Kidney (tissue), 14 donors: ENCODE results near the gene MAGEA10. TPM values are rescaled to one million over a fixed set of nuclear protein-coding genes. Genes with fewer than 3 reads are reported as not detected.

Experiments
- DNase-seq, 5 donors: peaks; one replicate each; pipeline ENCODE4 v3.0.0-alpha.2; 2013 to 2020
- FAIRE-seq: peaks from 2 replicates; lab custom pipeline; 2012; peaks lifted over from hg19 to GRCh38; lab: Jason Lieb, UNC
- H3K27ac ChIP-seq, 2 donors: one replicate each; pipeline ENCODE4 v1.7.0; 2013; ENCODE audit warnings: low read depth in 2 of 2, low read length in 2 of 2, inconsistent platforms in 1 of 2
- H3K27me3 ChIP-seq: one replicate; pipeline ENCODE4 v1.7.1; 2013; ENCODE audit warnings: low read length, inconsistent platforms; ENCODE audit not compliant: control insufficient read depth, insufficient read depth
- H3K36me3 ChIP-seq, 3 donors: one replicate each; pipeline versions ENCODE4 v1.7.0 to v1.7.1; 2013; ENCODE audit warnings: low read length in 3 of 3, control low read depth in 1 of 3, inconsistent platforms in 1 of 3; ENCODE audit not compliant: insufficient read depth in 3 of 3, control insufficient read depth in 2 of 3
- H3K4me1 ChIP-seq, 3 donors: one replicate each; pipeline versions ENCODE4 v1.7.0 to v1.7.1; 2013; ENCODE audit warnings: low read length in 3 of 3, inconsistent platforms in 1 of 3, low read depth in 1 of 3; ENCODE audit not compliant: control insufficient read depth in 2 of 3, insufficient read depth in 2 of 3
- H3K4me3 ChIP-seq, 3 donors: one replicate each; pipeline versions ENCODE4 v1.7.0 to v1.8.1; 2013; ENCODE audit warnings: low read length in 3 of 3, control low read depth in 1 of 3, inconsistent platforms in 1 of 3
- H3K9ac ChIP-seq, 3 donors: one replicate each; pipeline versions ENCODE4 v1.7.0 to v1.7.1; 2013; ENCODE audit warnings: low read length in 3 of 3, control low read depth in 1 of 3, inconsistent platforms in 1 of 3
- H3K9me3 ChIP-seq, 3 donors: one replicate each; pipeline versions ENCODE4 v1.7.0 to v1.7.1; 2013; ENCODE audit warnings: low read length in 3 of 3, control low read depth in 1 of 3, inconsistent platforms in 1 of 3; ENCODE audit not compliant: control insufficient read depth in 2 of 3, insufficient read depth in 1 of 3
- CTCF ChIP-seq: IDR thresholded peaks from 3 replicates; pipeline ENCODE4 v1.5.1; 2012; ENCODE audit warnings: mild to moderate bottlenecking, moderate library complexity, borderline replicate concordance; ENCODE audit not compliant: insufficient read depth; ENCODE audit errors: extremely low read depth
- intact Hi-C: fragments of 100-400 bp; cut with DNase I; formaldehyde crosslinking; loops from one replicate; pipeline ENCODE4 v1.11.1; 2022
- polyA plus RNA-seq: library from polyadenylated mRNA; stranded (reverse); fragments of 350-450 nt; fragmentation: Illumina TruSeq; extraction: RNeasy Lipid Tissue Mini Kit (QIAGEN cat#74804); gene quantifications from one replicate; pipeline ENCODE4 v1.2.3, GENCODE V29; 2014; ENCODE audit warnings: low read depth, low replicate concordance; ENCODE audit not compliant: insufficient read depth
- total RNA-seq: library from RNA; stranded (reverse); fragmentation: NEBNext Ultra II Directional; extraction: Animal tissue kit (Norgen Biotek cat#: 25700); gene quantifications from one replicate; pipeline ENCODE4 v1.2.1, GENCODE V29; 2021
- donor health status: control.
- donor health status: control.
- donor health status: control.
- donor health status: control.
- donor health status: control.
- donor health status: DM: yes; HTN: yes; CAD: no.
- donor health status: Normal renal cell carcinoma (clear cell type).

MAGEA10 gene
- total and polyA plus RNA-seq, 2 donors from 2014 or later, result not detected

DNA sequence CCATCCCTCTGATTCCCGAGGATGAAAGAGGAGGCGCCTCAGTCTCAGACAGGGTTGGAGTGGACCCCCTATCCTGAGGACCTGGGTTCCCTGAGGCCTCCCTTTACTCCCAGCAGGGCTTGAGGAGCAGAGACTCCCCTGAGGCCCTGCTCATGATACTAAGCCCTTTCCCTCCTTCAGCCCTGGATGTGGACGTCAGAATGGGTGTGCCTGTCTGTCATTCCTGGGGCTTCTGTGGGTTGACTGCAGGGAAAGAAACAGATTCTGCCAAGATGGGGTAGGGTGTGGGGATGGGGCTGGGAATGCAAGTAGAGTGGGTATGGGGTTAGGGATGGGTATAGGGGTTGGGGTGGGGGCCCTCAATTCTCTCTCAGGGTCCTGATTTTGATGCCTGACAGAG, 21.1 kb downstream of the MAGEA10 start:
- Histone ChIP-seq H3K9me3 (no peaks in the 10 kb centered on the region), H3K36me3 (no peaks in the 10 kb centered on the region), H3K9ac (no peak overlapping the region), H3K27ac (no peak overlapping the region), H3K27me3 (no peaks in the 10 kb centered on the region), H3K4me3 (no peak overlapping the region), H3K4me1 (no peaks in the 10 kb centered on the region)
- FAIRE-seq, result no peak
- DNase-seq, result no peak
- intact Hi-C loops, result no loop called here
- TF ChIP-seq CTCF, result no peak

- no peak for FAIRE-seq
- intact Hi-C loops, result no loop called here
These were observed 29.9 kb downstream of the MAGEA10 start for GRCh38 chrX:152108527-152108926.

DNA sequence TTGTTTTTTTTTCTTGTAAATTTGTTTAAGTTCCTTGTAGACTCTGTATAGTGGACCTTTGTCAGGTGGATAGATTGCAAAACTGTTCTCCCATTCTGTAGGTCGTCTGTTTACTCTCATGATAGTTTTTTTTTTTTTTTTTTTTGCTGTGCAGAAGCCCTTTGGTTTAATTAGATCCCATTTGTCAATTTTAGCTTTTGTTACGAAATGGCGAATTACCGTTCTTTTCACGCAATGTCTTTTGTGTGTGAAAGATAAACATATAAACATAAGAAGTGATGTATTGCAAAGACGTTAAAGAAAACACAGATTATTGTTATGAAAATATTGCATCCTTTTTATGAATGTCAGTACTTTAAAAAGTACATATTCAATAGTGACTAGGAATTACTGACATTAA, 34.5 kb downstream of the MAGEA10 start:
- TF ChIP-seq CTCF, result no peak

More at GRCh38 chrX:152108527-152108926, 29.9 kb downstream of the MAGEA10 start:
- Histone ChIP-seq H3K9ac (no peak overlapping the region), H3K27me3 (no peaks in the 10 kb centered on the region), H3K36me3 (no peaks in the 10 kb centered on the region), H3K4me1 (no peaks in the 10 kb centered on the region), H3K27ac (no peak overlapping the region), H3K9me3 (no peaks in the 10 kb centered on the region), H3K4me3 (no peak overlapping the region)
- no peak for TF ChIP-seq CTCF
- no peak for DNase-seq

GRCh38 chrX:152086141-152086540, 52.2 kb downstream of the MAGEA10 start:
- H3K4me3 ChIP-seq, result no peak overlapping the region
- intact Hi-C loops, result no loop called here
- H3K36me3 ChIP-seq, result no peaks in the 10 kb centered on the region
- no peak for TF ChIP-seq CTCF
- no peak for DNase-seq
- H3K27ac ChIP-seq, result no peak overlapping the region
- no peaks in the 10 kb centered on the region for H3K27me3 ChIP-seq
- no peaks in the 10 kb centered on the region for H3K4me1 ChIP-seq
- H3K9me3 ChIP-seq, result no peaks in the 10 kb centered on the region
- no peak overlapping the region for H3K9ac ChIP-seq
- FAIRE-seq, result no peak

More for the DNA sequence above, 34.5 kb downstream of the MAGEA10 start:
- intact Hi-C loops, result no loop called here
- no peaks in the 10 kb centered on the region for H3K36me3 ChIP-seq
- H3K27ac ChIP-seq, result no peak overlapping the region
- no peak overlapping the region for H3K4me3 ChIP-seq
- no peak overlapping the region for H3K9ac ChIP-seq
- H3K9me3 ChIP-seq, result no peaks in the 10 kb centered on the region
- H3K4me1 ChIP-seq, result no peaks in the 10 kb centered on the region
- DNase-seq (no peak), FAIRE-seq (no peak)
- no peaks in the 10 kb centered on the region for H3K27me3 ChIP-seq
